Neutrophil (primary cell): ENCODE data around the gene RRAGD.
A peak's percentile ranks its signal among the peaks of the same experiment; 100 is the strongest.

Source experiments
- H3K27ac ChIP-seq: fragments of 200-600 bp; sonication (generic); 2 replicates; pipeline ENCODE4 v1.5.1; 2016; ENCODE audit warnings: mild to moderate bottlenecking, moderate library complexity
- H3K27me3 ChIP-seq: fragments of 200-600 bp; sonication (generic); 2 replicates; pipeline ENCODE4 v1.6.0; 2016; ENCODE audit warnings: mild to moderate bottlenecking
- H3K36me3 ChIP-seq: fragments of 200-600 bp; sonication (generic); 2 replicates; pipeline ENCODE4 v1.5.1; 2017
- H3K4me1 ChIP-seq, 2 experiments: fragments of 200-600 bp in 1 of 2; sonication (generic) in 1 of 2; 1 replicate in 1 of 2; 2 replicates in 1 of 2; pipeline versions ENCODE4 v1.5.1 to v1.6.1; 2013 to 2016; ENCODE audit warnings: low read depth in 1 of 2, low read length in 1 of 2, mild to moderate bottlenecking in 1 of 2, moderate library complexity in 1 of 2; ENCODE audit not compliant: control insufficient read depth in 1 of 2, insufficient read depth in 1 of 2
- H3K4me3 ChIP-seq, 2 experiments: fragments of 200-600 bp in 1 of 2; sonication (generic) in 1 of 2; 1 replicate in 1 of 2; 2 replicates in 1 of 2; pipeline ENCODE4 v1.5.1; 2013 to 2016; ENCODE audit warnings: low read depth in 1 of 2, low read length in 1 of 2, mild to moderate bottlenecking in 1 of 2, moderate library complexity in 1 of 2
- H3K9me3 ChIP-seq: fragments of 200-600 bp; sonication (generic); 2 replicates; pipeline ENCODE4 v1.5.1; 2016
- CTCF ChIP-seq: fragments of 200-600 bp; sonication (generic); IDR thresholded peaks from 2 replicates; pipeline ENCODE4 v1.5.1; 2016; ENCODE audit warnings: antibody characterized with exemption

The RRAGD gene

GRCh38 chr6:89375427-89376267 lies 36.4 kb downstream of the RRAGD start:
- H3K9me3 ChIP-seq, result no peaks in the 10 kb centered on the region
- H3K36me3 ChIP-seq, result peaks cover 4% of the 10 kb centered on the region
- H3K4me1 ChIP-seq, result peaks cover 69 to 73% of the 10 kb centered on the region in 2 experiments
- TF ChIP-seq CTCF, result peak; percentile 57
- no peaks in the 10 kb centered on the region for H3K27me3 ChIP-seq
- H3K27ac ChIP-seq, result peak overlapping the region; percentile 89
- peak overlapping the region; percentile 24 to 33 for H3K4me3 ChIP-seq

GRCh38 chr6:89372506-89372901 lies 39.6 kb downstream of the RRAGD start:
- H3K9me3 ChIP-seq, result no peaks in the 10 kb centered on the region
- peaks cover 16% of the 10 kb centered on the region for H3K36me3 ChIP-seq
- peaks cover 37 to 42% of the 10 kb centered on the region in 2 experiments for H3K4me1 ChIP-seq
- no peak for TF ChIP-seq CTCF
- H3K27ac ChIP-seq, result peak overlapping the region; percentile 70
- H3K4me3 ChIP-seq, result no peak overlapping the region
- H3K27me3 ChIP-seq, result no peaks in the 10 kb centered on the region

- Histone ChIP-seq H3K4me3 (no peak overlapping the region), H3K4me1 (peaks cover 32 to 37% of the 10 kb centered on the region in 2 experiments), H3K27ac (peak overlapping the region; percentile 70), H3K27me3 (no peaks in the 10 kb centered on the region), H3K9me3 (no peaks in the 10 kb centered on the region), H3K36me3 (peaks cover 21% of the 10 kb centered on the region)
- TF ChIP-seq CTCF, result peak; percentile 91
Measured at GRCh38 chr6:89371849-89372505, 40.1 kb downstream of the RRAGD start.

- Histone ChIP-seq H3K27ac (peak overlapping the region; percentile 30), H3K4me1 (peaks cover 17 to 31% of the 10 kb centered on the region in 2 experiments), H3K4me3 (no peak overlapping the region), H3K36me3 (peaks cover 30% of the 10 kb centered on the region), H3K27me3 (no peaks in the 10 kb centered on the region), H3K9me3 (no peaks in the 10 kb centered on the region)
- TF ChIP-seq CTCF, result no peak
Measured at GRCh38 chr6:89368999-89369398, 43.1 kb downstream of the RRAGD start.

- no peak overlapping the region for H3K27ac ChIP-seq
- H3K4me1 ChIP-seq, result peaks cover 17 to 33% of the 10 kb centered on the region in 2 experiments
- H3K36me3 ChIP-seq, result peaks cover 34% of the 10 kb centered on the region
- H3K9me3 ChIP-seq, result no peaks in the 10 kb centered on the region
- H3K4me3 ChIP-seq, result no peak overlapping the region
- TF ChIP-seq CTCF, result peak; percentile 84
- H3K27me3 ChIP-seq, result no peaks in the 10 kb centered on the region
Measured at GRCh38 chr6:89368107-89368506, 44.0 kb downstream of the RRAGD start.
